22Rv1 (cell line): Measurements from ENCODE around the gene TJAP1.
A peak's percentile ranks its signal among the peaks of the same experiment; 100 is the strongest.

Experiments used
- H3K27ac ChIP-seq: fragments of 450-650 bp; 2 replicates; pipeline ENCODE4 v1.5.1; 2017
- ZFX ChIP-seq: fragments of 450-650 bp; IDR thresholded peaks from 2 replicates; pipeline ENCODE4 v1.6.1; 2017; ENCODE audit warnings: antibody characterized with exemption, borderline replicate concordance
- TF ChIP-seq, protein P1 (sequence below): fragments of 450-650 bp; IDR thresholded peaks from 2 replicates; pipeline ENCODE4 v1.5.1; 2017; ENCODE audit warnings: mild to moderate bottlenecking

Gene TJAP1

DNA sequence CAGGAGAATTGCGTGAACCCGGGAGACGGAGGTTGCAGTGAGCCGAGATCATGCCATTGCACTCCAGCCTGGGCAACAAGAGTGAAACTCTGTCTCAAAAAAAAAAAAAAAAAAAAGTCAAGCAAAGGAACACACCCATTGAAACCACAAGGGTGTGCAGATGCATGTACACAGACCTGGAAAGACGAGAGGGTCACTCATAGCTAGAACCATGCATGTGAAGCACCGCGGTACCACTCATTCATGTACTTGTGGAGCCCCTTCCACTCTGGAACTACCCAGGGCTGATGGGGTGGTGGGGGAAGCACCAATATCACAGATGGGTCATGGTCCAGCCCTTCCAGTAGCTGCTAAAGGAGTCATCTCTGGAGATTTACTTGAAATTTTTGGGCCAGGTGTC is 7.4 kb upstream of the TJAP1 start:
- no peak overlapping the region for H3K27ac ChIP-seq
- no peak for TF ChIP-seq ZFX
- TF ChIP-seq, protein P1, sequence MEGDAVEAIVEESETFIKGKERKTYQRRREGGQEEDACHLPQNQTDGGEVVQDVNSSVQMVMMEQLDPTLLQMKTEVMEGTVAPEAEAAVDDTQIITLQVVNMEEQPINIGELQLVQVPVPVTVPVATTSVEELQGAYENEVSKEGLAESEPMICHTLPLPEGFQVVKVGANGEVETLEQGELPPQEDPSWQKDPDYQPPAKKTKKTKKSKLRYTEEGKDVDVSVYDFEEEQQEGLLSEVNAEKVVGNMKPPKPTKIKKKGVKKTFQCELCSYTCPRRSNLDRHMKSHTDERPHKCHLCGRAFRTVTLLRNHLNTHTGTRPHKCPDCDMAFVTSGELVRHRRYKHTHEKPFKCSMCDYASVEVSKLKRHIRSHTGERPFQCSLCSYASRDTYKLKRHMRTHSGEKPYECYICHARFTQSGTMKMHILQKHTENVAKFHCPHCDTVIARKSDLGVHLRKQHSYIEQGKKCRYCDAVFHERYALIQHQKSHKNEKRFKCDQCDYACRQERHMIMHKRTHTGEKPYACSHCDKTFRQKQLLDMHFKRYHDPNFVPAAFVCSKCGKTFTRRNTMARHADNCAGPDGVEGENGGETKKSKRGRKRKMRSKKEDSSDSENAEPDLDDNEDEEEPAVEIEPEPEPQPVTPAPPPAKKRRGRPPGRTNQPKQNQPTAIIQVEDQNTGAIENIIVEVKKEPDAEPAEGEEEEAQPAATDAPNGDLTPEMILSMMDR = no peak

DNA sequence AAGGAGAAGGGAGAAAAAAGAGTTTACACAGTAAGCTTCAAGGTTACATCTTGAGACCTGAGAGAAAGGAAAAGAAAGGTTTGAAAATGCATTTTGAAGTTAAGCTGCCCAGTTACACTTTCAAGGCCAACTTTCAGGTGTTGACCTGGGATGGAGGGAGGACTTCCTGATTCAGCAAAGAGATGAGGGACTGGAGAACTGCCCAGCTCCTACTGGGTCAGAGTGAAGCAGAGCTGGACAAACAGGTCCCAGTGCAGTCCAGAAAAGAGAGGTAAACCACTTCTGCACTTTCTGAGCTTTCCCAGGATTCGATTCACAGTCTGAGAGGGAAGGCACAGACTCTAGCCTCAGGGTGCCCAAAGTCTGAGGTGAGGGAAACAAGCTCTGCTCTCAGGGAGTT is 6.0 kb upstream of the TJAP1 start:
- TF ChIP-seq, protein P1 = no peak
- TF ChIP-seq ZFX = no peak
- no peak overlapping the region for H3K27ac ChIP-seq

DNA sequence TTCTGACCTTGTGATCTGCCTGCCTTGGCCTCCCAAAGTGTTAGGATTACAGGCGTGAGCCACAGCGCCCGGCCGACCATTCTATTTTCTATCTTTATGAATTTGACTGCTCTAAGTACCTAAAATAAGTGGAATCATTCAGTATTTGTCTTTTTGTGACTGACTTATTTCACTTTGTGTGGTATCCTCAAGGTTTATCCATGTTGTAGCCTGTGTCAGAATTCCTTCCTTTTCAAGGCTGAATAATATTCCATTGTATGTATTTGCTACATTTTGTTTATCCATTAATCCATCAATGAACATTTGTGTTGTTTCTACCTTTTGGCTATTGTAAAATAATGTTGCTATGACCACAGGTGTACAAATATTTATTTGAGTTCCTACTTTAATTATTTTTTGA is 4.9 kb upstream of the TJAP1 start:
- TF ChIP-seq, protein P1 = no peak
- no peak for TF ChIP-seq ZFX
- no peak overlapping the region for H3K27ac ChIP-seq

DNA sequence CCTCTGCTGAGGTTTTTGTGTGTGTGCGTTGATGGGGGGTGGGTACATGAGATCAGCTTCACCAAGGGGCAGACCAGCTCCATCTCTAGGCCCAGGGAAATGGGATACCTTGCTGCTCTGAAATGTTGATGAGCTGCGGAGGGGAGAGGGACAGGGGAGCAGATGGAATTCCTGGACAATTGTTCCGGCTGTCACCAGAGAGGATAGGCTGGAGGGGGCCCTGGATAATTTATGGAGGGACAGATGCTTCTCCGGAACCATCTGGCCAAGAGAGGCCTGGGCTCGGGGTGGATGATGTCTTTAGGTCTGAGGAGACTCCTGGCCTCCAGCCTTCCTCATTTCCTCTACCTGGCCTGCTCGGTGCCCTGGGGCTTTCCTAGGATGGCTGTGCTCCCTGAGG is 1.9 kb upstream of the TJAP1 start:
- TF ChIP-seq, protein P1 = no peak
- no peak for TF ChIP-seq ZFX
- H3K27ac ChIP-seq = no peak overlapping the region

DNA sequence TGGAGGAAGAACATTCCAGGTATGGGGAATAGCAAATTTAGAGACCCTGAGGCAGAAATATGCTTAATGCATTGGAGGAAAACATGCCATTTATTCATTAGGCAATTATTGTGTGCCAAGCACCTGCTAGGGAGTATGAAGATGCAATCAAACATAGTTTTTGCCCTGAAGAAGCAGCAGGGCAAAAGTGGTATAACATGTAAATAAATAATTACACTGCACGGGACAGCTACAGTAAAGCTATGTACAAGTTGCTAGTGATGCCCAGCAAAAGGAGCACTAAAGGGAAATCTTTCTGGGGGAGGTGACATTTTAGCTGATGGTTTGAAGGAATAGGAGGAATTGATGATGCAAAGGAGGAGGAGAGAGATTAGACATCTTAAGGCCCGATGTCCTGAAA is 624 bp upstream of the TJAP1 start:
- no peak for TF ChIP-seq ZFX
- TF ChIP-seq, protein P1 = no peak
- peak overlapping the region; percentile 54; the same call in 1 of the 2 replicates for H3K27ac ChIP-seq

DNA sequence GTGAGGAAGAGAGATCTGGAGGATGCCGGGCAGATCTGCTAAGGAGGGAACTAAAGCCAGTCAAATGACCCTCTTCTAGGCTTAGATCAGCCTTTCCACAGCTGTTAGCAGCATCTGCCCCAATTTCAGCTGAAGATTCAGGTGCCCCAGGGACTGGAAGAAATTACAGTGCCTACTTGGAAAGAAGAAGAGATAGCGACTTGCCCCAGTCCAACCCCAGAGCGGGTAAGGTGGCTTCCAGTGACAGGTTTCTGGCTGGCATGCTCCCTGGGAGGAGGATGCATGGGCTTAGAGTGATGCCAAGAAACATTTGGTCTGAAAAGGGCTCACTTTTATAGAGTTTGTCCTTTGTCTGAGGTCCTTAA is 620 bp downstream of the TJAP1 start:
- H3K27ac ChIP-seq = peak overlapping the region; percentile 54

DNA sequence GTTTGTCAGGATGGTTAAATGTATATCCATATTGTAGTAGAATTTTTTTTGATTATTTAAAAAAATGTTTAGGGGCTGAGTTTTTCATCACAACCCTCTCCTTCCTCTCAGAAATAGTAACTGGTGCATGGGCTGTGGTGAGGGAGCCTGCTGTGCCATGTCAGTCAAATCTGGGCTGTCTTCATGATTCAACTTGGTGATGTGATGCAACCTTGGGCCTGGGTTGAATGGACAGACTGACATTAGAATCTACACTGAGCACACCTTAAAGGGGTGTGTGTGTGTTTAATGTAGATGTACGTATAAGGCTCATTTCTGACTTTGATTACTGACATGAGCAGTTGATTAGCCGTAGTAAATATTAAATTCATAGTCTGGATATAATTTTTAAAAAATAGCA is 3.7 kb downstream of the TJAP1 start:
- H3K27ac ChIP-seq = no peak overlapping the region
- TF ChIP-seq, protein P1 = no peak
- TF ChIP-seq ZFX = no peak

More for the DNA sequence above, 620 bp downstream of the TJAP1 start:
- no peak for TF ChIP-seq ZFX
- TF ChIP-seq, protein P1 = no peak
